GM21526 (cell line): ENCODE data around the gene USP28.
A peak's percentile ranks its signal among the peaks of the same experiment; 100 is the strongest.
"Not testable (repeated sequence)": the region's sequence is repeated elsewhere in the genome, so short reads cannot be mapped to it uniquely, and the experiment has no call there.

Source experiments
- ATAC-seq: cut with Tn5 transposase; IDR thresholded peaks from one replicate; pipeline ENCODE4 v1.9.1; 2021; ENCODE audit warnings: moderate library complexity; ENCODE audit not compliant: unreplicated experiment, low FRiP score

USP28 gene

GRCh38 chr11:113875234-113876073 is at the start of gene USP28:
TSS of gene USP28 (minus strand) at chr11:113875572. CDS start at chr11:113875501, 71 bp downstream.
- peak; percentile 76 for ATAC-seq

- no peak for ATAC-seq
Measured at GRCh38 chr11:113923572-113923971, 48.2 kb upstream of the USP28 start.

- ATAC-seq = not testable (repeated sequence)
Measured at GRCh38 chr11:113911491-113911890, 36.1 kb upstream of the USP28 start.

- no peak for ATAC-seq
Measured at GRCh38 chr11:113908098-113908497, 32.7 kb upstream of the USP28 start.

- ATAC-seq = no peak
Measured at GRCh38 chr11:113907681-113908080, 32.3 kb upstream of the USP28 start.

- ATAC-seq = no peak
Measured at GRCh38 chr11:113907152-113907551, 31.8 kb upstream of the USP28 start.

GRCh38 chr11:113906516-113906915 is 31.1 kb upstream of the USP28 start:
- ATAC-seq = no peak

- ATAC-seq = no peak
Measured at GRCh38 chr11:113906038-113906437, 30.7 kb upstream of the USP28 start.

GRCh38 chr11:113904379-113905101 is 29.2 kb upstream of the USP28 start, which contains the start of gene HTR3B:
TSS of gene HTR3B (plus strand) at chr11:113904796. CDS start at chr11:113904934, 138 bp downstream.
- ATAC-seq = no peak

GRCh38 chr11:113901141-113901540 is 25.8 kb upstream of the USP28 start:
- ATAC-seq = no peak

GRCh38 chr11:113896156-113896879 is 20.9 kb upstream of the USP28 start:
- no peak for ATAC-seq

GRCh38 chr11:113895367-113896155 is 20.2 kb upstream of the USP28 start:
- no peak for ATAC-seq

GRCh38 chr11:113894421-113894996 is 19.1 kb upstream of the USP28 start:
- ATAC-seq = peak; percentile 80

GRCh38 chr11:113888848-113889247 is 13.5 kb upstream of the USP28 start:
- no peak for ATAC-seq

GRCh38 chr11:113885897-113886296 is 10.5 kb upstream of the USP28 start:
- no peak for ATAC-seq

- no peak for ATAC-seq
Measured at GRCh38 chr11:113884361-113884836, 9.0 kb upstream of the USP28 start.

GRCh38 chr11:113881856-113882255 is 6.5 kb upstream of the USP28 start:
- no peak for ATAC-seq

GRCh38 chr11:113880971-113881370 is 5.6 kb upstream of the USP28 start:
- no peak for ATAC-seq

- ATAC-seq = not testable (repeated sequence)
Measured at GRCh38 chr11:113879446-113879845, 4.1 kb upstream of the USP28 start.

- no peak for ATAC-seq
Measured at GRCh38 chr11:113877670-113878055, 2.3 kb upstream of the USP28 start.
